Measurements from ENCODE around the gene STMN3. TPM values are rescaled to one million over a fixed set of nuclear protein-coding genes. Genes with fewer than 3 reads are reported as not detected.
A peak's percentile ranks its signal among the peaks of the same experiment; 100 is the strongest.
"Not testable (repeated sequence)": the region's sequence is repeated elsewhere in the genome, so short reads cannot be mapped to it uniquely, and the experiment has no call there.

The STMN3 gene
- total RNA-seq, 1 donor from 2014 or later = 40.8 TPM

DNA sequence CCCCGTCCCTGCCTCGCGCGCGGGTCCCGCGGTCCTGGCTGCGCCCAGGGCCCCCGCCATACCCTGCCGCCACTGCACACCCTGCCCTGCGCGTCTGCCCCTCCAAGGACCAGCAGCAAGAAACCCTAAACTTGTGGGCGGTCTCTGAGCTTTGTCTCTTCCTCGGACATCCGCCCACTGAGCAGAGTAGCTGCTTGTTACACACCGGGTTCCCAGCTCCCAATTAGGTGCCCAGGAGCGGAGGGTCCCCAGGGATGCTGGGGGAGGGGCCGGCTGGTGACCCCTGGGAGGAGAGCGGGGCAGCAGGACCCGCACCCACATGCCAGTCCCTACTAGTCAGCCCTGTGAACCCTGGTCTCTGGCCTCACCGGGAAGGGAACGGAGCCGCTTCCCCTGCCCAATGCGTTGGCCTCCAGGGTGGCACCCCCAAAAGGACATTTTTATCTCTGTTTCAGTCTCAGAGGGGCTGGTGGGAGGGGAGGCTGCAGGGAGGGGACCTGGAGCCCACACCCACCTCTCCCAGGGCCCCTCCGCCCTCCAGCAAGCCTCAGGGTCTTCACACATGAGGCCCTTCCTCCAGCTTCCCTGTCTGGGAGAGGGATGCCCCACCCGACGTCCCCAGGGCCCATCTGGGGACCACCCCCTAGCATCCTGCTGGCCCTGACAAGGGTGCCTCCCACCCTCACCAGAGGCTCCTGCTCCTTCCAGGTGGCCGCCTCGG lies 10.5 kb downstream of the STMN3 start:
- TF ChIP-seq, protein P1, sequence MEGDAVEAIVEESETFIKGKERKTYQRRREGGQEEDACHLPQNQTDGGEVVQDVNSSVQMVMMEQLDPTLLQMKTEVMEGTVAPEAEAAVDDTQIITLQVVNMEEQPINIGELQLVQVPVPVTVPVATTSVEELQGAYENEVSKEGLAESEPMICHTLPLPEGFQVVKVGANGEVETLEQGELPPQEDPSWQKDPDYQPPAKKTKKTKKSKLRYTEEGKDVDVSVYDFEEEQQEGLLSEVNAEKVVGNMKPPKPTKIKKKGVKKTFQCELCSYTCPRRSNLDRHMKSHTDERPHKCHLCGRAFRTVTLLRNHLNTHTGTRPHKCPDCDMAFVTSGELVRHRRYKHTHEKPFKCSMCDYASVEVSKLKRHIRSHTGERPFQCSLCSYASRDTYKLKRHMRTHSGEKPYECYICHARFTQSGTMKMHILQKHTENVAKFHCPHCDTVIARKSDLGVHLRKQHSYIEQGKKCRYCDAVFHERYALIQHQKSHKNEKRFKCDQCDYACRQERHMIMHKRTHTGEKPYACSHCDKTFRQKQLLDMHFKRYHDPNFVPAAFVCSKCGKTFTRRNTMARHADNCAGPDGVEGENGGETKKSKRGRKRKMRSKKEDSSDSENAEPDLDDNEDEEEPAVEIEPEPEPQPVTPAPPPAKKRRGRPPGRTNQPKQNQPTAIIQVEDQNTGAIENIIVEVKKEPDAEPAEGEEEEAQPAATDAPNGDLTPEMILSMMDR (IDR thresholded peaks at IDR 0.05; ENCODE audit: insufficient read depth, low read length, poor library complexity, severe bottlenecking) = no peak
- Histone ChIP-seq H3K4me3 (ENCODE audit: low read depth, low read length) (peak overlapping the region; percentile 36), H3K36me3 (ENCODE audit: control insufficient read depth, insufficient read depth, low read length) (no peaks in the 10 kb centered on the region), H3K27me3 (ENCODE audit: control insufficient read depth, insufficient read depth, low read length) (no peaks in the 10 kb centered on the region)
- DNase-seq (ENCODE audit: low read depth) = no peak

DNA sequence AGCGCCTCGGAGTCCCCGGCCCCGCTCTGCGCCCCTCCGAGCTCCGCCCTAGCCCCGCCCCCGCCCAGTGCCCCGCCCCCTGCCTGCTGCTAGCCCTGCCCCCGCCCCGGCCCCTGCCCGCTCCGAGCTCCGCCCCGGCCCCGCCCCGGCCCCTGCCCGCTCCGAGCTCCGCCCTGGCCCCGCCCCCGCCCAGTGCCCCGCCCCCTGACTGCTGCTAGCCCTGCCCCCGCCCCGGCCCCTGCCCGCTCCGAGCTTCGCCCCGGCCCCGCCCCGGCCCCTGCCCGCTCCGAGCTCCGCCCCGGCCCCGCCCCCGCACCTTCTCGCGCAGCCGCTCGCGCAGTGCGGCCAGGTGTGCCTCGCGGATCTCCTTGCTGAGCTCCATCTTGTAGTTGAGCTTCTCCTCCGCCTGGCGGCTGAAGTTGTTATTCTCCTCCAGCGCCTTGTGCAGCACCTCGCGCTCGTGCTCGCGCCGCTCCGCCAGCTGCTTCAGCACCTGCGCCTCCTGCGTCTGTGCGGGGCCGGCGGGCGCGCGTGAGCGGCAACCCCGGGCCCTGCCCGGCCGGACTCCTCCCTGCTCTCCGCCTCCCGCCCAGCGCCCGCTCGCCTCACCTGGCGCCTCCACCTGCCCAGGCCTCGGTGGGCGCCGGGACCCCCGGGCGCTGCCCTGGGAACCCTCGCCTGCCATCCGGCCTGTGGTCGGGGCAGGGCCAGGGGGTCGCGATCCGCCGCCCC lies 11.3 kb downstream of the STMN3 start:
- no peak for DNase-seq (ENCODE audit: low read depth)
- Histone ChIP-seq H3K36me3 (ENCODE audit: control insufficient read depth, insufficient read depth, low read length) (no peaks in the 10 kb centered on the region), H3K27me3 (ENCODE audit: control insufficient read depth, insufficient read depth, low read length) (no peaks in the 10 kb centered on the region), H3K4me3 (ENCODE audit: low read depth, low read length) (peak overlapping the region; percentile 36)
- TF ChIP-seq, protein P1 (IDR thresholded peaks at IDR 0.05; ENCODE audit: insufficient read depth, low read length, poor library complexity, severe bottlenecking) = peak; percentile 37

DNA sequence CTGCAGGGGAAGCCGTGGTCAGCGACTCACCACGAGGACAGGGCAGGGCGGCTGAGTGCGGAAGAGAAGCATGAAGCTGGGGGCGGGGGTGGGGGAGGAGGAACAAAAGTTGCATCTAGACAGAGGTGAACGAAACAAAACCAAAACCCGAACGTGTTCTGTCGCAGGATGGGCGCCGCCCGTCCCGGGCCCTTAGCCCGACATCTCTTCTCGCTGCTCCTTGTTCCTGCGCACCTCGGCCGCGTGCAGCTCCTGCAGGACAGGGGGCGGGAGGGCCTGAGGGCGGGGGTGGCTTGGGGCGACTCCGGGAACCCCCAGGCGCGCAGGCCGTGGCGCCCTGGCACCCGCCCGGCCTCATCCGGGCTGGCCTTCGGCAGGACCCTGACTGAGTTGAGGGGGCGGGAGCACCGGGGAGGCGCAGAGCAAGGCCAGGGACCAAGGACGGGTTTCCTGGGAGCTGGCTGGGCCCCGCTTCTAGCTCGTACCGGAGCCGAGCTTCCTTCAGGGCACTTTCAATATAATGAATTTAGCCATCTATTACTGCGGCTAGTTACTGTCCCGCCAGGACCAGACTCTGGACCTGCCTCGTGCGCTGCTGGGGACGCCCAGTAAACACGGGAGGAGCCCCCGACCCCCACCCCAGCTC lies 12.0 kb downstream of the STMN3 start:
- TF ChIP-seq, protein P1 (IDR thresholded peaks at IDR 0.05; ENCODE audit: insufficient read depth, low read length, poor library complexity, severe bottlenecking) = no peak
- Histone ChIP-seq H3K27me3 (ENCODE audit: control insufficient read depth, insufficient read depth, low read length) (no peaks in the 10 kb centered on the region), H3K4me3 (ENCODE audit: low read depth, low read length) (peak overlapping the region; percentile 35), H3K36me3 (ENCODE audit: control insufficient read depth, insufficient read depth, low read length) (no peaks in the 10 kb centered on the region)
- DNase-seq (ENCODE audit: low read depth) = no peak

DNA sequence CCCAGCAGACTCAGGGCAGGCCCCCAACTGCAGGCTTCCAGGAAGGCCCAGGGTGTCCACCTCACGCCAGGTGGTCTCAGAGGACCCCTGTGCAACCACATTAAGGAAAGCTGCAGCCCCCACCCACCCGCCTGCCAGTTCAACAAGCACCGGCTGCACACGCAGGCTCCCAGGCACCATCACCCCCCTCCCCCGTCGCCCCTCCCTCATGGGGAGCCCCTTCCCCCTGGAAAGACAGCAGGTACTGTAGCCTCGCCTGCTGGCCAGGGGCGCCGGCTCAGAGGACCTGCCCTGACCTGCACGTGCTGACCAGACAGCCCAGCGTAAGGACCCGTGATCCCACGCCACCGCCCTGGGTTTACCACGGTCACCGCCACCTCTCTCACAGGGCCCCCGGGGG lies 12.5 kb downstream of the STMN3 start:
- H3K27me3 ChIP-seq (ENCODE audit: control insufficient read depth, insufficient read depth, low read length); H3K36me3 ChIP-seq (ENCODE audit: control insufficient read depth, insufficient read depth, low read length); DNase-seq (ENCODE audit: low read depth); H3K4me3 ChIP-seq (ENCODE audit: low read depth, low read length): not testable (repeated sequence)

DNA sequence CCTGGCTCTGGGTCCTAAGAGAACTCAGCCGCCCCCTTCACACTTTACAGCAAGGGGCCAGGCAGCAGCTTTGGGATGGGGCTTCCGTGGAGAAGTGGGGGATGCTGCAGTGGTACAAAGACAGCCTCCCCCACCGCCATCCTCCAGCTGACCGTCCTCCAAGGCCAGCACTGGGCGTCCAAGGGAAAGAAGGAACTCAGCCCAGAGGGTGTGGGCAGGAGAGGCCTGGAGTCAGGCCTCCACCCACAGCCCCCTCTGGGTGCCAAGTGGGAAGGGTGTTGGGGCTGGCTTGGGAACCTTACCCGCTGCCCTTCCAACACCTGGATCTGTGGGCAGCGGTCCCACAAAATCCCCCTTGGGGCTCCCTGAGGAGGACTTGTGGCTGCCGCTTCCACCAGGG lies 13.1 kb downstream of the STMN3 start:
- H3K36me3 ChIP-seq (ENCODE audit: control insufficient read depth, insufficient read depth, low read length) = no peaks in the 10 kb centered on the region
- TF ChIP-seq, protein P1 (IDR thresholded peaks at IDR 0.05; ENCODE audit: insufficient read depth, low read length, poor library complexity, severe bottlenecking) = no peak
- H3K4me3 ChIP-seq (ENCODE audit: low read depth, low read length) = no peak overlapping the region
- H3K27me3 ChIP-seq (ENCODE audit: control insufficient read depth, insufficient read depth, low read length) = no peaks in the 10 kb centered on the region
- no peak for DNase-seq (ENCODE audit: low read depth)

Data from kidney epithelial cell (primary cell).